GM04503 (cell line): ENCODE results near the gene SYT1.

Source experiments
- DNase-seq: peaks from one replicate; pipeline ENCODE4 v3.0.0-alpha.2; 2012; ENCODE audit warnings: low read depth

The SYT1 gene

DNA sequence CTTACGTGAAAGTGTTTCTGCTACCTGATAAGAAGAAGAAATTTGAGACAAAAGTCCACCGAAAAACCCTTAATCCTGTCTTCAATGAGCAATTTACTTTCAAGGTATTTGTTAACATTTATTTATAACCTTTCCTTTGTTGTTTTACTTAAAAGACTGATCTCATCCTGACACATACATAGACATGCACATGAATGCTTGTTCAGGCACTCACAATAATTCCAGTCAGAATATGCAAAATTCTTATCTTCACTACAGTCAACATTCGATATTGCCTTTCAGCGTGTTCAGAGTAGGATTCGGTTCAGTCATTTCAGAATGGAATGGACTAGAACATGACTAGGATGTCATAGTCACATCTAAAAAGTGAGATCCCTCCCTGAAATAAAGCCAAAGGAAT, 431.6 kb downstream of the SYT1 start:
- no peak for DNase-seq

- no peak for DNase-seq
Observed at GRCh38 chr12:79296871-79297270, 432.3 kb downstream of the SYT1 start.

DNA sequence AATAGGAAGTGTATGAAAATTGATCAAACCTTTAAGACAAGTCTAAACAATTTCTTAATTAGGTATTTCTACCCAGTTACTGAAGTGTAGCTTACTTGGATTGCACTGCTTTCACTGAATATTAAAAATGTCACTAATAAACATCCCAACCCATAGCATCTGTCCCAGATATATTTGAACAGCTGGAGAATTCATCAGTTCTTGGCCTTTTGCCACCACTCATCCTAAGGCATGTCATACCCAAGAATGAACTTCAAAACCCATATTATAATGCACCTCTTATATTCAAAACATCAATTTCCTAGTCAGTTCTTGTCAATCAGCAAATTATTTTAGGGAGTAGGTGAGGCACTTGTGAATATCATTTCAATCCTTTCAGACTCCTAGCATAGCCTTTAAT, 433.9 kb downstream of the SYT1 start:
- DNase-seq = no peak

- DNase-seq = no peak
Observed at GRCh38 chr12:79299447-79300198, 435.0 kb downstream of the SYT1 start.

- DNase-seq = no peak
Observed at GRCh38 chr12:79300199-79300568, 435.6 kb downstream of the SYT1 start.

DNA sequence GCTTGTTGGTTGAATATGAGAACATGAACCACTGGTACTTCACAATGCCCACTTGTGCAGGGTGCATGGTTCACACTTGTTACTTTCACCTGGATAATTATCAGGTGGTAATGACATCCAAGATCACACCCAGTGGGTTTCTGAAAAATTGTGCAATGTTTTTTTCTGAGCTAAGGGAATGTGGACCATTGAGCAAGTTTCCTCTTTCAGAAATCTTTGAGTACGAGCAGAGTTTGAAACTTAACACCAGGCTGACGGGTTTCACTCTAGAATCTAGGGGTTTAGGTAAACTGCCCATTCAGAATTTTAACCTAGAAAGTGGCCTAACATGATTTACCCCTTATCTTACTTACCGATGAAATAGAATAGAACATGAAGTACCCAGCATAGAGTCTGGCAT, 436.6 kb downstream of the SYT1 start:
- no peak for DNase-seq

DNA sequence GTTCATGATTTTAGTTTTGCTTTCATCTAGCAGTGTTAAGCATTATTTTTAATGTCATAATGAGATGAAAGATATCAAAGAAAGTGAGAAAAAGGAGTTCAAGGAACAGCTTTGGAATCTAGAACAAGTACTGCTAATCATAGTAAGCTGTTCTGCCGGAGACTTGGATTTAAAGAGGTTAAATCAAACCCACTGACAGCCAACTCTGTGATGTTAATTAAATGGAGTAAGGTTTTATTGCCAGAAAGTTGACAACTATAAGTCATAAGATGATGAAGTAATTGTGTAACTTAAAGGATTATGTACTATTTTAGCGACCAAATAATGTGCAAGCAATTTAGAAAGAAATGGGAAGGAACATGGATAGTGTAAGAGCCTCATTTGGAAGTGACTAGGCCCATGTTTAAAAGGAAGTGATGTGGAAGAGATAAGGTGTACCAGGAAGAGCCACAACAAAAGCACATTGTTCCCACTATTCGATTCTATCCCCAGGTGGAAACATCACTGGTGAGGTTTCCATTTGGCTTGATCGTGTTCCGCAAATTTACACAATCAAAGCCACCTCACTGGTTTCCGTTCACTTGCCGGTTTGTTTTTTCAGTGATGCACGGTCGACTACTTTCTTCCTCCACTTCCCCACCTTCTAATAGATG, 437.7 kb downstream of the SYT1 start:
- no peak for DNase-seq

DNA sequence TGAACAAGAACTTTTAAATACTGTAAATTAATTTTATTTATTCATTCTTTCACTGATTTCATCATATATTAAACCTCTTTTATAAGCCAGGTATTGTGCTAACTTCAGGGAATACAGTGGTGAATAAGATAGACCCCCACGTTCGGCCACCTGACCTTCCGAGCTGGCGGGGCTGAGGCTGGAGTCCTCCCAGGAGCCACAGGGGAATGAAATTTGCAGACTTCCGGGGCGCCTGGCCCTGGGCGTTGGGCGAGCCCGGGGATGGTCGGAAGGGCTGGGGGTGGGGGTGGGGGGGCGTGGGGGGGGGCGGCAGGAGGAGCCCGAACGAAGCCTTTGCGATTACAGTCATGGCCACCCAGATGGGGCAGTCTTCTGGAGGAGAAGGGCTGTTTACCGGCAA, 442.8 kb downstream of the SYT1 start:
- DNase-seq = no peak

DNA sequence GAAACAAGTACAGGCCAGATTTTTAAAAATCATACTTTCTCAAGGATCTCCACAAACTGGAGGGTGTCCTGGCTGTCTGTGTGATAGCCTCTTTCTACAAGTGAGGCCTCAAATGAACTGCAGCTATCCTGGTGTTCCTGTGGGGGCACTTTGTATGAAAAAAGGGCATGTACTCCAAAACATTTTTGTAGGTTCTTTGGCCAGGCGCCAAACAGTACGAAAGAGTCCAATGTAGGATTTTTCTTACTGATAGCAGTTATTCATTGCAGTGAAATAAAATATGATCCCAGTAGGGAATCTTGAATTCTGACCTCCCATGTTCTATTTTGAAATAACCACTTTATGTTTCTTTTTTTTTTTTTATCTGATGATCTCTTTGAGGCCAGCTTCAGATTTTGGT, 444.5 kb downstream of the SYT1 start:
- DNase-seq = no peak

DNA sequence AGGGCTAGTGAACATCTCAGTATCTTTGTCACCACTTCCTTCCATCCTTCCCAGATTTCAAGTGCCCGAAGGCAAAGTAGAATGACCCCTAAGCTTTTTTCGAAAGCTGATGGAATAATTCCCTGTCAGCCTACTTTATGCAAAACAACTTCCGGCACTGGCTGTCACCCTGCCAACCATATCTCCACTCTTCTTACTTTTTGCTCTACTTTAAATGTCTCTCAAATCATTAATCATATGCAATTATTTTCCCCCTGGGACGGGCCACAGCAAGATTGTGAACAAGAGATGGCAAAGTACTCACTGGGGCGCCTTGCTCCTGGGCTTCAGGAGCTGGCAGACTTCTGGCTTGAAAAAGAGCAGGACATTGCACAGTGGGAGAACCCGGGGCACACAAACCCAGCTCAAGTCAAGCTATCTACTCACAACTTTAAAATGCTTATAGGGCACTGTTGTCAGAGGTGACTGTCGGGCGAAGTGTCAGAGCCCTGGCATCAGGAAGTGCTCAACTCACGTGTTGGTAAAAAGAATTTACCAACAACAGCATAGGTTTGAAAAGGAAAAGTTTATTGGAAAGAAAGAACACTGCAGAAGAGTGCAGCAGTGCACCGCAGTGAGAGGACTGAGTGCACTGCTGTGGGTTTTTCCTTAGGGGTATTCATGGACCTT, 452.7 kb downstream of the SYT1 start:
- no peak for DNase-seq

DNA sequence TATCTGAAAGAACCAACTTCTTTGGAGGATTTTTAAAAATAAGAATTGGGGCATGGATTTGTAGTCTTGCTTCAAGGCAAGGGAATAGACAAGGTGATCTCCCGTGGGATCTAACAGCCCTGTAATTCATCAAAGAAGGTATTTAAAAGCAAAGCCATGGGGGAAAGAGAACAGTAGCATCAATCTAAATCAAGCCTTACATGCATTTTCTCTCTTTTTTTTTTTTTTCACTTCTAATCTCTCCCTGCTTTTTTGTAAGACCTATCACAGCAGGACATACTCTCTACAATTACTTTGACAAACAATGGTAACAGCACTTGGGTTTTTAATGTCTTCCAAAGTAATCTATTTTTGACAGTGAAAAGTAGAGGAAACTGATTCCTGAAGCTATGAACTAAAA, 458.3 kb downstream of the SYT1 start:
- no peak for DNase-seq

DNA sequence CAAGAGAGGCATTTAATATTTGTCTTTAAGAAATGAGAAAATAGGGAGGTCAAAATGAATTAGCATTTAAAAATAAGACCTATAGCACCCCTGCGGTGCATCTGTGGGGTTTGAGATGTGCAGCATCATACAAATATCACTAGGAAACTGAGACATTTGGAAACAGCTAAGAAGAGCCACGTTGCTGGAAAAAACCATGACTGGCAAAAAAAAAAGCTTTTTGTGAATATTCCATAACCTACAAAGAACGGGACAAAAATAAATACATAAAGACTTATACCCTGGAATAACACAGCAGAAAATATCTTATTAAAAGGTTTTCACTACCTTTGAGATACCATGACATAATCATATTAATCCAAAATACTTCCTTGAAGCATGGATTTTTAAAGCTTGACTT, 460.0 kb downstream of the SYT1 start:
- no peak for DNase-seq

DNA sequence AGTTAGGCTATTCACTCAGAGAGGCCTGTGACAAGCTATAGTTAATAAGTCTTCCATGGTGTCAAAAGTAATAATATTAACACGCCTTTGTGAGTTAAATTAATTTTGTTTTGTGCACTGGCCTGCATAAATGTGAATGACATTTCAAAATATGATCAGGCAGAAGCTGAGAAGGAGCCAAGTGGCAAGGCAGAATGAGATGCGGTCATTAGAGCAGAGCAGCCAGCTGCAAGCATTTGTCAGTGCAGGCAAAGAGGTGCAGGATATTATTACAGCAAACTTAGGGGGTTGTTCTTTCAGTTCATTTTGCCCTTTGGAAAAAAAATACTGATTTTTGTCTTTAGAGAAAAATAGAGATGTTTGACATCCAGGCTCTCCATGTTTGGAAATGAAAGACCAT, 461.6 kb downstream of the SYT1 start:
- no peak for DNase-seq

DNA sequence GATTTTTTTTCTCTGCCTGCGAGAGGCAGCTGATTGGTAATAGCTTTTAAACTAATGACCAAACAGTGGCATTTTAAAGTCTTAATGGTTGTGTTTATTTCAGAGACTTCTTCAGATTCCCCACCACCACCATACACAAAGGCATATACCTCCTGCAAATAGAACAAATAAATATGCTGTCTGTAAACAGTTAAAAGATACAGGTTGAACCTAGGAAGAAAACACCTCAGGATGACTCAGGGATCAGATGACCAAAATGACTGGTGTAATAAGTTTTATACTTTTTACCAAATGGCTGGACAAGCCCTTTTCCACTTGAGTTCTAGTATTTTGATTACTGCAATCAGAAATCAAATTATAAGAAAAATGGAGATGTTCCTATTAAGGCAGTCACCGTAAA, 462.1 kb downstream of the SYT1 start:
- no peak for DNase-seq

DNA sequence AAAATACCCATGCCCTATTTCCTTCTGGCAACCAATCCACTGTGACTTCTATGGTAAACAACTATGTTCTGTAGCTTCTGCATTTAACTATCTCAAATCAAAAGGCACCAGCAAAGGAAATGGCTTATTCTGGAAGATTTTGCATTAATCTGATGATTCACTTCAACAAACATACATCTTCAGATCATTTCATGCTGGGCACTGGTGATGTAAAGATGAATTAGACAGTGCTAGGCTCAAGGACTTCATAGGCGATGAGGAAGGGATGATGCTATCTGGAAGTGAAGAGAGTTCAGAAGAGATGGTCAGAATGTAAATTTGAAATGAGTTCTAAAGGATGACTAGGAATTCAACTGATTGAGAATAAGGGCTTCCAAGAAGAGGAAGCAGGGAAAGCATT, 462.9 kb downstream of the SYT1 start:
- no peak for DNase-seq

- no peak for DNase-seq
Observed at GRCh38 chr12:79329933-79330332, 465.4 kb downstream of the SYT1 start.

- no peak for DNase-seq
Observed at GRCh38 chr12:79331870-79332269, 467.3 kb downstream of the SYT1 start.

DNA sequence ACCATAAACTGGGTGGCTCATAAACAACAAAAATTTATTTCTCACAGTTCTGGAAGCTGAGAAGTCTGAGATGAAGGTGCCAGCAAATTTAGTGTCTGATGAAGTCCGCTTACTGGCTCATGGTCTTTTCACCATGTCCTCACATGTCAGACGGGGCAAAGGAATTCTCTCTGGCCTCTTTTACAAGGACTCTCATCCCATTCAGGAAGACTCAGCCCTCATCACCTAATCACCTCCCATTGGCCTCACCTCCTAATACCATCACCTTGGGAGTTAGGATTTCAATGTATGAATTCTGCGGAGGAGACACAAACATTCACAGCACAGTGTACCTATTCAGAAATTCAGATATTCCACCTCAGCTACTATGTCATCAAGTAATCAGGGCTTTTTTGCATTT, 468.6 kb downstream of the SYT1 start:
- DNase-seq = no peak

- no peak for DNase-seq
Observed at GRCh38 chr12:79337662-79338290, 473.2 kb downstream of the SYT1 start.

DNA sequence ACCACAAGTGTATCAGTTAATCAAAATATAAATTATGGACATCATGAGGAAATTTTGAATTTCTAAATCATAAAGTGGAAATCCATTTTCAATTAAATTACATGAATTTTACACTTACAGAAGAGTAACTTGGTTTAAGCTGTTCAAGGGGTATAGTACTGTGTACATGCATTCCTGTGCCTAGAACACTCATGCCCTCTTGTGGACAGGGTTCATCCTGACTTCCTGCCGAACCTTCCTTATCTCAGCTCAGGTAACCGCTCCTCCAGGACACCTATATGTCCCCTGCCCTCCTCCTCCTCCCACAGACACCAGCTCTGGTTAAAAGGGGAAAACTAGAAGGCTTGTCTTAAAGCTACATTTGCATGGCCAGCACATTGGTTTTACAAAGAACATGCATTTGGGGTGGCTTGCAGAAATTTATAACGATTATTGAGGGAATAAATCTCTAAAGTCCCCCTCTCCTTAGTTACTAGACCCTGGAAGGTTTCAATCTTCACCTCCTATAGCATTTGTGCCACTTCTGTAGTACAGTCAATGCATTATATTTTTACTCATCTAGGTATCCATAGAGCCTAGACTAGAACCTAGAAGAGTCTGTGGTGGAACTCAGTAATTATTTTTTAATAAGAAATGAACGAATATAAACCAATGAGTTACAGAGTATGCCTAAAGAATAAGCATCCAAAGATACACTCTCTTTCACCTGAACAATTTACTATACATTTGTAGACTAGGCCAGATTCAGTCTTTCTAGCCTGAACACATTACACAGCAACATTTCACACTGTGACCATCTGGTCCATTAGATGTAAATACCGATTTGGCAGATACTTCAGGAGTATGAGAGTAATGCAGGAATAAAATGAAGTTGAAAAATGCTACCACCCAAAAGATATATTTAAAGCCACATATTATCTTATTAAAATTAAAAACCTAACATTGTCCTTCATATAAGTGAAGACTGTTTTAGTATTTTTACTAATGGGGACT, 480.6 kb downstream of the SYT1 start:
- DNase-seq = no peak

GRCh38 chr12:79347866-79348265, 483.3 kb downstream of the SYT1 start:
- no peak for DNase-seq

DNA sequence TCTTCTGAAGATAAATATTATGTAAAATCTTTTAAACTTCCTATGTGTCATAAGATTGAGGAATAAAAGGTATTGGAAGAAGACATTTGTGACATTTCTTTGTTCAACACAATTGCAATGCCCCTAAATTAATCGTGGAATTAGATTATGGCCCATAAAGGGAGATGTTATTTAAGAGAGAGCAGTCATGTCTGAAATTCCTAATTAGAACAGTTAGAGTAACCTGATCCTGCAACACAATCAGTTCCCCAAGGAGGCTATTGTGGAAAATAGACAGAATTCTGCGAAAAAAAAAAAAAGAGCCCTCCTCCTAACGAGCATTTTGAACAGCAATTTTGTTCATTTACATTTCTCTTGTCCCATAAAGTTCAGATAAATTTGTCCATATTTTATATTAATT, 486.7 kb downstream of the SYT1 start:
- no peak for DNase-seq
